GM12892 (cell line): Measurements from ENCODE around the gene GABRD.
A peak's percentile ranks its signal among the peaks of the same experiment; 100 is the strongest.

Experiments
- DNase-seq: peaks from one replicate; pipeline ENCODE4 v3.0.0; 2011; ENCODE audit not compliant: insufficient read length
- FAIRE-seq: peaks from 2 replicates; lab custom pipeline; 2011; peaks lifted over from hg19 to GRCh38; lab: Jason Lieb, UNC
- POLR2A ChIP-seq: IDR thresholded peaks from 2 replicates; pipeline ENCODE4 v1.6.1; 2011; ENCODE audit warnings: low read depth, low read length, control low read depth
- POLR2AphosphoS5 ChIP-seq: IDR thresholded peaks from 2 replicates; pipeline ENCODE4 v1.6.1; 2011; ENCODE audit warnings: low read depth, low read length, control low read depth
- TAF1 ChIP-seq: IDR thresholded peaks from 2 replicates; pipeline ENCODE4 v1.6.1; 2011; ENCODE audit warnings: low read depth, mild to moderate bottlenecking, control low read depth, low read length, borderline replicate concordance

GABRD gene

DNA sequence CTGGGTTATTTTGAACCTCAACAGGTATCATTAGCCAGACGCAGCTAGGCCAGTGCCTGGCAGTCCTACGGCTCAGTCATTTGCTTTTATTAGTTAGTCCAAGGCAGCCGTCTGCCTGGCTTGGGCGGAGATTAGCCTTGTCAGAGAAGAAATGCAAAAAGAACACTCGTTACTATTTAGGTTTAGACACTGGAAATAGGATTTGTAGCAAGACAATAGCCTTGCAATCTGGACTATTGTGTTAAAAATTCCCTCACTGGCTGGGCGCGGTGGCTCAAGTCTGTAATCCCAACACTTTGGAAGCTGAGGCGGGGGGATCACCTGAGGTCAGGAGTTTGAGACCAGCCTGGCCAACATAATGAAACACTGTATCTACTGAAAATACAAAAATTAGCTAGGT lies 20.1 kb downstream of the GABRD start:
- FAIRE-seq = no peak
- no peak for DNase-seq
- TF ChIP-seq TAF1 = no peak
- no peak for TF ChIP-seq POLR2AphosphoS5
- TF ChIP-seq POLR2A = no peak

DNA sequence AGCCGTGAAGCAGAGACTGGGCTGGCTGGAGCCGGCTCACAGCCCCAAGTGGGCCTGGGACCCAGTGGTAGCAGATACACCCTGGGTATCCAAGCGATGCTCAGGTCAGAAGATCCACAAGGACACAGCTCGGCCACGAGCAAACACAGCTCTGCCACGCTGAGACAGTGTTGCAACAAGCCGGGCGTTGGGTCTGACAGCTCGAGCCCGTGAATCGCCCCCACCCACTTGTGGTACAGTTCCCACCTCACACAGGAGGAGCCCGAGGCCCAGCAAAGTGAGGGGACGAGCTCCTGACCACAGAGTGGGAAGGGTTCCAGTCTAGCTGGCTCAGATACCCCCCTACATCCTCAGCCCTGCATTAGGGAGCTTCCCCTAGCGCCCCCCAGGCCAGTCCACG lies 22.2 kb downstream of the GABRD start:
- TF ChIP-seq POLR2A (no peak), POLR2AphosphoS5 (no peak), TAF1 (no peak)
- FAIRE-seq = no peak
- no peak for DNase-seq

DNA sequence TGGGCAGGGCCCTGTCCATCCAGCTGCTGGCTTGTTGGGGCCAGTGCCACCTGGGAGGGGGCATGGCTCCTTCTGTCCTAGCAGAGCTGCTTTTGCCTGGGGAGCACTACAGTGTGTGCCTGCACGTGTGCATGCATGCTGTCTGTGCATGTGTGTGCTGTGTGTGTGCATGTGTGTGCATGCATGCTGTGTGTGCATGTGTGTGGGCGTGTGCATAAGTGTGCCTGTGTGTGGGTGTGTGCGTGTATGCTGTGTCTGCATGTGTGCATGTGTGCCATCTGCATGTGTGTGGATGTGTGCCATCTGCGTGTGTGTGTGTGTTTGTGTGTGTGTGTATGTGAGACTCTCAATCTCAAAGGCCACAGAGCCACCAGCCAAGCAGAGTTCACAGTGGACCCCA lies 22.7 kb downstream of the GABRD start:
- FAIRE-seq = no peak
- no peak for DNase-seq

DNA sequence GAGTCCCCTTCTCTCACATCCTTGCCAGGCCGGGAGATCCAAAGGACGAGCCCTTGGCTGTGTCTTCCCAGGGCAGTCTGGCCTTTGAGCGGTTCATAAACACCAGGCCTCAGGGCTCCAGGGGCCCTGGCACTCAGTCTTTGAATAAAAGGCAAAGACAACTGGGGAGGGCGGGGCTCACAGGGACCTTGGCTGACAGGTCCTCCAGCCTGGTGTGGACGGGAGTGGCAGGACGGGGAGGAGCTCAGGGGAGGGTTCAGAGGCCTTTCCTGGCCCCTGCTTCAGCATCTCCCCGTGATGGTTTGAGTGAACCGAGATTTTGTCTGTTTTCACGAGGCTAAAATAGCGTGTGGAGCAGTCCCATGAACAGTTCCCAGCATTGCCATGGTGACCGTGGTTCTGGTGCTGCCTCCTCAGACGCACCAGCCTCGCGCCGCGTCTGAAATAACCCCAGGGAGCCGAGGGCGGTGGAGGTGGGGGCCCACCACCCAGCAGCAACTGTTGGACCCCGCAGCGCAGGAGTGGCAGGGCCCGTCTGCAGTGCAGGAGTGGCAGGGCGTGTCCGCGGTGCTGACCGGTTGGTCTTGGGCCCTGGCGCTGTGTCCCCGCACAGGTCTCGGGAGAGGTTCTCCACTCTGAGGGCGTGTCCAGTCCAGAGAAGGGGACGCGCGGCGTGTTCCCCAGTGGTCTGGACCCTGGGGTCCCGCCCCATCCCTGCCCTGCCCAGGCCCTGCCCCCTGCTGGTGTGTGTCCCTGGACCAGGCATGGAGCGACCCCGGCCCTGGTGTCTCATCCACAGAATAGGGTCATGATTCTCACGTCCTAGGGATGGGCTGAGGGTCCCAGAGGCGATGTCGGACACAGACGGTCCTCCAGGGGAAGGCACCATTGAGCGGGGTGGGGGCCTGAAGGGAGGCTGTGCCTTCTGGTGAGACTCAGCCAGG lies 24.0 kb downstream of the GABRD start:
- TF ChIP-seq POLR2A (no peak), POLR2AphosphoS5 (no peak), TAF1 (no peak)
- FAIRE-seq (no peak), DNase-seq (no peak)

More for the DNA sequence above, 22.7 kb downstream of the GABRD start:
- TF ChIP-seq TAF1 (no peak), POLR2A (no peak), POLR2AphosphoS5 (no peak)

DNA sequence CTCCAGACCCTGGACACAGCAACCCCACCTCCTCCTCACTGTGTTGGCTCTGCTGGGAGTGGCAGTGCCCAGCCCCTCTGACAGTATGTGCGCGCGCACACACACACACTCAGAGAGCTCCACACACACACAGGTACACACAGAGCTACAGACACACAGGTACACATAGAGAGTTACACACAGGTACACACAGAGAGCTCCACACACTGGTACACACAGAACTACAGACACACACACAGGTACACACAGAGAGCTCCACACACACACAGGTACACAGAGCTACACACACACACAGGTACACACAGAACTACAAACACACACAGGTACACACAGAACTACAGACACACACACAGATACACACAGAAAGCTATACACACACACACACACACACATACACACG lies 24.7 kb downstream of the GABRD start:
- TF ChIP-seq POLR2AphosphoS5 (no peak), TAF1 (no peak), POLR2A (no peak)
- FAIRE-seq = no peak
- no peak for DNase-seq

DNA sequence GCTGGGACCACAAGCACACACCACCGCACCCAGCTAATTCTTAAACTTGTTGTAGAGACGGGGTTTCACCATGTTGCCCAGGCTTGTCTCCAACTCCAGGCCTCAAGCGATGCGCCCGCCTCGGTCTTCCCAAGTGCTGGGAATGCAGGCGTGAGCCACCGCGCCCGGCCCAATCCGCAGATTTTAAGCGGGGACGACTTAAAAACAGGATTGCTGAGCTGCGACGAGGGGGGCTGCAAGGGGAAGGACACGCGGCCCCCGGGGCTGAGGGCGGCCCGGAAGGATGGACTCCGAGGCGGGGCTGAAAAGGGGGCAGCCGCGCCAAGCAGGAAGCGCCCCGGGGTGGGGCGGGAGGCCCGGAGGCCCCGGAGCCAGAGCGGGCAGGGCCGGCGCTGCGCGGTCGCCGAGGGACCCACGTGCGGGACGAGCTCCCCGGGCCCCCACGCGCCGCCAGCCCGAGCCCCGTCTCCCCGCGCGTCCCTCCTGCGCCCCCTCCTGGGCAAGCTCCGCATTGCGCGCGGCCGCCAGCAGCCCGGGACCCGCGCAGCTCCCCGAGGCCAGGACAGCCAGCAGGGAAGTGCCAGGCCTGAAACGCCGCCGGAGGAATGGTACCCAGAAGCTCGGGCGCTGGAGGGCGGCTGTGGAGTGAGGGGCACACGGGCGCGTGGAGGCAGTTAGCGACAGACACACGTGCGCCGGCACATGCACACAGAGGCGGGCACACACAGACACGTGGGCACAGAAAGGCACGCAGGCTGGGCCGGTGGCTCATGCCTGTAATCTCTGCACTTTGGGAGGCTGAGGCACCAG lies 25.6 kb downstream of the GABRD start:
- TF ChIP-seq POLR2A = no peak
- no peak for TF ChIP-seq TAF1
- no peak for TF ChIP-seq POLR2AphosphoS5
- DNase-seq = peak; percentile 79
- FAIRE-seq = no peak

DNA sequence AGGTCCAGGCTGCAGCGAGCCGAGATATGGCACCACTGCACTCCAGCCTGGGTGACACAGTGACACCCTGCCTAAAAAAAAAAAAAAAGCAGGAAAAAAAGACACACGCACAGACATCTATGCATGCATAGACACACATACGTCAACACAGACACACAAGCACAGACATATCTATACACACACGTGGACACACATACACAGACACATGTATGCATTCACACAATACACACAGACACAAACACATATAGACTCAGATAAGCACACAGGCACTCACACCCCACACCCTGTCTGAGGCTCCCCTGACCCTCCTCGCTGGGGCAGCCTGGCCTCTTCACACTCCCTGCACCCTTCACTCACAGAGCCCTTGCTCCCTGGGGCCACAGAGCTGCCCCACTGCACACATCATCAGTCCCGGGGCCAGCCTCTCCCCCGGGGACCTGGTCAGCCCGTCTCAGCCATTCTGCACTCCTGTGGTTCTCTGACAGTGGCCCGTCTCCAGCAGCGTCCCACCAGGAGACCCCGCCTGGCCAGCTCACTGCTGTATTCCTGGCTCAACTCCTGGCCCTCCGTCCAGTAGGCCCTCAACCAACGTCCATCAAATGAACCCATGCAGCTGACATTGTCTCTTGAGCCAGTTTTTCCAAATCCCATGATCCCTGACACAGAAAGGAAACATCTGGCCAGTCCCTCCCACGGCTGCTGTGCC lies 26.5 kb downstream of the GABRD start:
- FAIRE-seq (no peak), DNase-seq (no peak)
- TF ChIP-seq POLR2A (no peak), TAF1 (no peak), POLR2AphosphoS5 (no peak)

DNA sequence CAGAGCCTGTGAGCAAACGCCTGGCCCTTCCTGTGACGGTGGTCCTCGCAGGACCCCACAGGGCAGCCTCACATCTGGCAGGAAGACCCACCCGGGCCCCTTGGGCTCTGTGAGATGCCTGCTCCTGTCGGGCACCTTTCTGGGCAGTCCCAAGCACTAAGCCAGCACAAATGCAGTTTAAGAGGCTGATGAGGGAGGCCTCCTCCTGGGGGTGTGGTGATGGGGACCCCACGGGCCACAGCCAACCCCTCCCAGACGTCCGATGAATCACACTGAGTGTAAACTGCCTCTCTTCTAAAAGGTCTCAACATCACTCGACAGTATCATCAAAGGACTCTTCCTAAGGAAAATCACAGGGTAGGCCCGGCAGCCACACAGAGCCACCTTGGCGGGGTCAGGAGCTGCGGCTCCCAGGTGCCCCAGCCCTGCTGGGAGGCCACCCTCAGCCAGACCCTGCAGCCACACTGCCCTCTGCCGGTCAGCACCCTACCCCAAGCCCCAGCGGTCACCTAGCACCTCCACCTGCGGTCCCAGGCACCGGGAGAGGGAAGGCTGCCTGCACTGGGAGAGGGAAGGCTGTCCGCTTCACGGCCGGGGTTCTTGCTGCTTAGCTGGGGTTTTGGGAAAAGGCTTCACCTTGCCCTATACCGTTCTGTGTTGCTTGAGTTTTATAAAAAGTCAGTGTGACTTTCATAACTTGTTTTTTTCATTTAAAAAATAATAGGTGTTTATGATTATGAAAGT lies 27.2 kb downstream of the GABRD start:
- FAIRE-seq (no peak), DNase-seq (peak; percentile 56)
- TF ChIP-seq POLR2A = no peak
- TF ChIP-seq TAF1 = no peak

DNA sequence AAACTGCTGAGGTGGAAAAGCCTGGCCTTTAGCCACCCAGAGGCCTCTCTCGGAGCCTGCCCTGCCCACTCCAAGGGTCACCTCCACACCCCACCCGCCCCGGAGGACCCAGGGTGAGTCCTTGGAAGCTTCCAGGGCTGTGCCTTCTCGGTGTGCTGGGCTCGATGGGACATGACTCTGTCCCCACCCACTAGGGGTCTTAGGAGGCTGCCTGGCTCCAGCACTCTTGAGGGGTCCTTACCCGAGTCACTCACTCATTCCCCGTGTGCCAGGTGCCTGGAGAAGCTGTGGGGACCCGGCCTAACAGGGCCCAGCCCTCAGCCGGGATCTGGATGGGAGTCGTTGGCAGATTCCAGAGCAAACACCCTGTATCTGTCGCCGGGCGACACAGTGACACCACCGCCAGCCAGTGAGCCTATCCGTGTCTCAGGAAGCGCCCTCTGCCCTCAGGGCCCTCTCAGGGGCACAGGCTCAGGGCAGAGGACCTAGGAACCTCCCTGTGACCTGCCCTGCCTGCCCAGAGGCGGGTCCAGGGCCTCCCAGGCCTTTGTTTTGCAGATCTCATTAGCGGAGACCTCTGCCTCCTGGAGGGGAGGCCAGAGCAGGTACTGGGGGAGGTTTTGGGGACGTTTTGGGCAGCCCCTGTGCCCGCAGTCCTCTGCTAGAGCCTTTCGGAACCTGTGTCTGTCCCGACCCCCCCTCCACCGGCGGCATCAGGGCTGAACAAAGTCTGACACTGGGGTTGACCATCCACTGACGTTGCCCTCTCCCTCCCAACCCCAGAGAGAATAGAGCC lies 28.0 kb downstream of the GABRD start:
- TF ChIP-seq TAF1 (no peak), POLR2A (no peak), POLR2AphosphoS5 (no peak)
- DNase-seq (no peak), FAIRE-seq (no peak)
